PC-3 (cell line): ENCODE results near the gene USH2A. TPM values are rescaled to one million over a fixed set of nuclear protein-coding genes. Genes with fewer than 3 reads are reported as not detected.

Experiments used
- ATAC-seq: fragments of 200-7000 bp; cut with Tn5 transposase; 2 replicates; pipeline ENCODE4 v1.9.1; 2020; ENCODE audit warnings: mild to moderate bottlenecking, moderate library complexity
- Bru-seq: library from RNA; stranded (reverse); fragments of 400-500 nt; gene quantifications from one replicate; lab custom pipeline; 2021; lab: Mats Ljungman, UMichigan
- BruChase-seq, 2 experiments: library from RNA; stranded (reverse); fragments of 400-500 nt; gene quantifications; one replicate each; lab custom pipeline; 2021; lab: Mats Ljungman, UMichigan
- BruUV-seq: library from RNA; stranded (reverse); fragments of 400-500 nt; replicated peaks from 2 replicates; lab custom pipeline; 2021; lab: Mats Ljungman, UMichigan
- CTCF ChIA-PET: fragments of 300-600 bp; sonication (Branson Sonifier 250); formaldehyde crosslinking; loops from one replicate; lab custom pipeline; 2022; ENCODE audit warnings: antibody characterized with exemption; lab: Charles Lee
- POLR2A ChIA-PET: fragments of 300-600 bp; sonication (Branson Sonifier 250); formaldehyde crosslinking; loops from one replicate; lab custom pipeline; 2022; ENCODE audit warnings: antibody characterized with exemption; ENCODE audit not compliant: unreplicated experiment; lab: Charles Lee
- DNase-seq: peaks from one replicate; pipeline ENCODE4 v3.0.0-alpha.2; 2015
- H2AFZ ChIP-seq: fragments of 300-600 bp; sonication (generic); 2 replicates; pipeline ENCODE4 v1.6.0; 2016; ENCODE audit warnings: antibody characterized with exemption, low read length
- H3F3A ChIP-seq: fragments of 300-600 bp; sonication (generic); one replicate; pipeline ENCODE4 v1.6.0; 2017; ENCODE audit warnings: antibody characterized with exemption, low read length, control low read depth, mild to moderate bottlenecking; ENCODE audit not compliant: unreplicated experiment
- H3K27ac ChIP-seq: fragments of 300-600 bp; sonication (generic); 2 replicates; pipeline ENCODE4 v1.5.1; 2016; ENCODE audit warnings: mild to moderate bottlenecking, low read length
- H3K27me3 ChIP-seq: fragments of 300-600 bp; sonication (generic); 2 replicates; pipeline ENCODE4 v1.6.1; 2016; ENCODE audit warnings: low read length, mixed read lengths
- H3K36me3 ChIP-seq: fragments of 300-600 bp; sonication (generic); 2 replicates; pipeline ENCODE4 v1.6.1; 2016; ENCODE audit warnings: low read depth, mixed run types, low read length, mixed read lengths
- H3K4me1 ChIP-seq: fragments of 300-600 bp; sonication (generic); 2 replicates; pipeline ENCODE4 v1.5.1; 2016; ENCODE audit warnings: low read length; ENCODE audit not compliant: insufficient read depth
- H3K4me2 ChIP-seq: fragments of 300-600 bp; sonication (generic); 2 replicates; pipeline ENCODE4 v1.6.0; 2016; ENCODE audit warnings: low read length
- H3K4me3 ChIP-seq: fragments of 300-600 bp; sonication (generic); 2 replicates; pipeline ENCODE4 v1.5.1; 2016; ENCODE audit warnings: mild to moderate bottlenecking, low read length, mixed read lengths
- H3K79me2 ChIP-seq: fragments of 300-600 bp; sonication (generic); 2 replicates; pipeline ENCODE4 v1.6.1; 2017; ENCODE audit warnings: low read length, mixed read lengths
- H3K9ac ChIP-seq: fragments of 300-600 bp; sonication (generic); 2 replicates; pipeline ENCODE4 v1.6.0; 2016; ENCODE audit warnings: mild to moderate bottlenecking, low read length
- H3K9me2 ChIP-seq: fragments of 300-600 bp; sonication (generic); replicated peaks from 2 replicates; pipeline ENCODE4 v1.6.1; 2016; ENCODE audit warnings: mixed run types, low read length, mixed read lengths
- H3K9me3 ChIP-seq: fragments of 300-600 bp; sonication (generic); 2 replicates; pipeline ENCODE4 v1.6.1; 2016; ENCODE audit warnings: low read length, mixed read lengths
- H4K20me1 ChIP-seq: fragments of 300-600 bp; sonication (generic); 2 replicates; pipeline ENCODE4 v1.6.1; 2016; ENCODE audit warnings: low read length, mixed read lengths
- CTCF ChIP-seq: fragments of 300-600 bp; sonication (generic); conservative IDR thresholded peaks from 2 replicates; pipeline ENCODE4 v1.5.1; 2017; ENCODE audit warnings: antibody characterized with exemption, low read depth, mild to moderate bottlenecking, low read length
- EZH2 ChIP-seq: fragments of 300-600 bp; sonication (generic); IDR thresholded peaks from one replicate; pipeline ENCODE4 v1.6.1; 2017; ENCODE audit warnings: antibody characterized with exemption, mild to moderate bottlenecking, low read length; ENCODE audit not compliant: unreplicated experiment
- EZH2phosphoT487 ChIP-seq: fragments of 300-600 bp; sonication (generic); IDR thresholded peaks from 2 replicates; pipeline ENCODE4 v1.6.1; 2018; ENCODE audit warnings: mild to moderate bottlenecking, antibody characterized with exemption, low read length, borderline replicate concordance
- intact Hi-C: fragments of 100-400 bp; cut with micrococcal nuclease; formaldehyde crosslinking; loops from 2 replicates; pipeline ENCODE4 v1.9.0; 2023
- long read RNA-seq: library from polyadenylated mRNA; unstranded; transcript quantifications from one replicate; pipeline ENCODE4 v2.0.0, GENCODE V29; 2021; ENCODE audit not compliant: unreplicated experiment
- total RNA-seq: library from RNA; depleted of rRNA; stranded (reverse); fragments of >200 nt; gene quantifications from 2 replicates; pipeline ENCODE4 v1.2.3, GENCODE V29; 2014; rRNA removed

The USH2A gene
- not detected in 2 replicates for total RNA-seq
- percentile 2 among the genes with signal in this experiment for Bru-seq, nascent RNA
- BruChase-seq, experiment 1, labeled RNA remaining after a 6-hour chase, result percentile 3 among the genes with signal in this experiment
- percentile 10 among the genes with signal in this experiment for BruChase-seq, experiment 2, labeled RNA remaining after a 2-hour chase
- long read RNA-seq, result 0 reads

GRCh38 chr1:216422821-216423520 lies at the start of gene USH2A:
Gene USH2A, minus strand, starts transcription at chr1:216423448. Its CDS starts 1,112 bp downstream, at chr1:216422336.
- Histone ChIP-seq H3K9me3 (no peaks in the 10 kb centered on the region), H3F3A (no peaks in the 10 kb centered on the region), H4K20me1 (no peaks in the 10 kb centered on the region), H3K4me3 (no peak within 1 kb of the TSS), H3K79me2 (no peaks in the 10 kb centered on the region), H2AFZ (no peak within 1 kb of the TSS), H3K9ac (no peak within 1 kb of the TSS), H3K9me2 (no peaks in the 10 kb centered on the region), H3K36me3 (no peaks in the 10 kb centered on the region), H3K4me1 (no peaks in the 10 kb centered on the region), H3K27ac (no peak within 1 kb of the TSS), H3K27me3 (no peaks in the 10 kb centered on the region; the same call in 1 of the 2 replicates), H3K4me2 (no peak within 1 kb of the TSS)
- ChIA-PET CTCF (no interaction called here), POLR2A (no interaction called here)
- TF ChIP-seq EZH2phosphoT487 (no peak), CTCF (no peak), EZH2 (no peak)
- intact Hi-C loops, result no loop called here
- no peak for ATAC-seq
- no TSS peak for BruUV-seq
- DNase-seq, result no peak

GRCh38 chr1:216466162-216466801 lies 43.0 kb upstream of the USH2A start:
- no peaks in the 10 kb centered on the region for H3K9me3 ChIP-seq
- ChIA-PET CTCF (interaction anchor here (0.6 to 1.2 kb wide), 2 partner anchors 155 to 245 kb away, joined by 3 read pairs; no protein-coding TSS in a partner anchor), POLR2A (no interaction called here)
- intact Hi-C loops, result loop anchor here (10.0 kb wide), 1 partner anchor 539 kb away; no protein-coding TSS in a partner anchor
- no peak for DNase-seq
- H4K20me1 ChIP-seq, result no peaks in the 10 kb centered on the region
- no peak overlapping the region for H2AFZ ChIP-seq
- TF ChIP-seq CTCF (no peak), EZH2 (no peak), EZH2phosphoT487 (no peak)
- no peak overlapping the region for H3K9ac ChIP-seq
- H3K9me2 ChIP-seq, result no peaks in the 10 kb centered on the region
- no peak overlapping the region for H3K4me3 ChIP-seq
- H3K4me2 ChIP-seq, result no peak overlapping the region
- H3K79me2 ChIP-seq, result no peaks in the 10 kb centered on the region
- no peaks in the 10 kb centered on the region for H3K36me3 ChIP-seq
- H3K27me3 ChIP-seq, result no peaks in the 10 kb centered on the region
- peaks cover 34% of the 10 kb centered on the region for H3K4me1 ChIP-seq
- no peak for ATAC-seq
- H3F3A ChIP-seq, result no peaks in the 10 kb centered on the region
- H3K27ac ChIP-seq, result no peak overlapping the region
- no TSS peak for BruUV-seq
